Ishikawa (cell line): ENCODE results near the gene TAGLN2.

ENCODE experiments used
- CEBPB ChIP-seq: IDR thresholded peaks from 2 replicates; pipeline ENCODE4 v1.6.1; 2012
- CREB1 ChIP-seq: IDR thresholded peaks from 2 replicates; pipeline ENCODE4 v1.6.1; 2012; ENCODE audit warnings: low read depth
- EGR1 ChIP-seq: IDR thresholded peaks from 2 replicates; pipeline ENCODE4 v1.6.1; 2012
- EP300 ChIP-seq: IDR thresholded peaks from 2 replicates; pipeline ENCODE4 v1.6.1; 2012; ENCODE audit warnings: borderline replicate concordance
- FOXM1 ChIP-seq: IDR thresholded peaks from 2 replicates; pipeline ENCODE4 v1.6.1; 2012; ENCODE audit warnings: low read depth, borderline replicate concordance
- MAX ChIP-seq: IDR thresholded peaks from 2 replicates; pipeline ENCODE4 v1.6.1; 2012
- NFIC ChIP-seq: IDR thresholded peaks from 2 replicates; pipeline ENCODE4 v1.6.1; 2012
- RAD21 ChIP-seq: IDR thresholded peaks from 2 replicates; pipeline ENCODE4 v1.6.1; 2012; ENCODE audit warnings: low read depth
- REST ChIP-seq: IDR thresholded peaks from 2 replicates; pipeline ENCODE4 v1.6.1; 2012; ENCODE audit warnings: low read depth, mild to moderate bottlenecking
- TAF1 ChIP-seq: IDR thresholded peaks from 2 replicates; pipeline ENCODE4 v1.6.1; 2012; ENCODE audit warnings: low read depth, mild to moderate bottlenecking
- TCF12 ChIP-seq: IDR thresholded peaks from 2 replicates; pipeline ENCODE4 v1.6.1; 2012; ENCODE audit warnings: low read depth
- TEAD4 ChIP-seq: IDR thresholded peaks from 2 replicates; pipeline ENCODE4 v1.6.1; 2012
- USF1 ChIP-seq: IDR thresholded peaks from 2 replicates; pipeline ENCODE4 v1.6.1; 2012
- YY1 ChIP-seq: IDR thresholded peaks from 2 replicates; pipeline ENCODE4 v1.6.1; 2012; ENCODE audit warnings: low read depth
- ZBTB7A ChIP-seq: IDR thresholded peaks from 2 replicates; pipeline ENCODE4 v1.6.1; 2012; ENCODE audit warnings: low read depth

TAGLN2 gene

GRCh38 chr1:159946242-159947187 lies 21.2 kb upstream of the TAGLN2 start:
- TF ChIP-seq REST (peak; percentile 60), CEBPB (no peak)

GRCh38 chr1:159945483-159946241 lies 20.4 kb upstream of the TAGLN2 start, which contains the start of gene IGSF9:
IGSF9 (minus strand) TSS chr1:159945613; CDS start chr1:159943454, 2,159 bp downstream.
- peak; percentile 79 for TF ChIP-seq USF1
- 0 out of 2 replicates have a peak, but pooled peaks have one; percentile 45 for TF ChIP-seq EGR1
- peak; percentile 37 for TF ChIP-seq CREB1
- TF ChIP-seq YY1 = peak; percentile 80
- peak; percentile 98 for TF ChIP-seq NFIC
- peak; percentile 37; the same call in 1 of the 2 replicates for TF ChIP-seq RAD21
- TF ChIP-seq TCF12 = peak; percentile 95
- peak; percentile 35; the same call in 1 of the 2 replicates for TF ChIP-seq CEBPB
- peak; percentile 49; the same call in 1 of the 2 replicates for TF ChIP-seq TAF1
- peak; percentile 75 for TF ChIP-seq TEAD4
- no peak for TF ChIP-seq REST
- peak; percentile 92; the same call in 1 of the 2 replicates for TF ChIP-seq ZBTB7A
- TF ChIP-seq EP300 = peak; percentile 90
- TF ChIP-seq MAX = peak; percentile 94
- TF ChIP-seq FOXM1 = peak; percentile 62

- TF ChIP-seq EP300 (no peak), TCF12 (no peak), USF1 (no peak), EGR1 (no peak), MAX (no peak), REST (no peak), TAF1 (no peak), RAD21 (no peak), TEAD4 (no peak), ZBTB7A (no peak), FOXM1 (no peak), CREB1 (no peak), NFIC (no peak), YY1 (no peak), CEBPB (no peak)
Measured at GRCh38 chr1:159944623-159945455, 19.5 kb upstream of the TAGLN2 start.
